Measurements from ENCODE around the gene ABLIM1. TPM values are rescaled to one million over a fixed set of nuclear protein-coding genes. Genes with fewer than 3 reads are reported as not detected.

Gene ABLIM1
- total RNA-seq, 3 donors from 2014 or later (not counting 1 experiment from before 2014, with no cell fraction given) = 71.9 to 118 (median 73.5) TPM

GRCh38 chr10:114507449-114507848, 150.6 kb downstream of the ABLIM1 start:
- H3K4me1 Mint-ChIP-seq = peaks cover 52 to 53% of the 10 kb centered on the region in 2 donors
- Histone ChIP-seq H3K27me3 (ENCODE audit: control insufficient read depth, insufficient read depth, low read length) (no peaks in the 10 kb centered on the region), H3K27ac (ENCODE audit: low read length) (no peak overlapping the region), H3K4me3 (ENCODE audit: low read length) (no peak overlapping the region), H3K36me3 (ENCODE audit: control insufficient read depth, insufficient read depth, low read length) (no peaks in the 10 kb centered on the region), H3K4me1 (ENCODE audit: control insufficient read depth, insufficient read depth, low read length) (peaks cover 15% of the 10 kb centered on the region), H3K9me3 (ENCODE audit: control insufficient read depth, insufficient read depth, low read length) (no peaks in the 10 kb centered on the region)
- no peak for TF ChIP-seq CTCF (IDR thresholded peaks at IDR 0.05)
- intact Hi-C loops (cut with micrococcal nuclease) = no loop called here
- no peaks in the 10 kb centered on the region for H3K27me3 Mint-ChIP-seq (ENCODE audit: low read depth in 2 of 2)
- H3K27ac Mint-ChIP-seq = no peak overlapping the region
- no peaks in the 10 kb centered on the region for H3K36me3 Mint-ChIP-seq
- H3K9me3 Mint-ChIP-seq = no peaks in the 10 kb centered on the region
- no peak for DNase-seq
- H3K4me3 Mint-ChIP-seq = no peak overlapping the region
- no peak for ATAC-seq
- 68% methylated on average over 4 of the region's 4 CpGs for WGBS (ENCODE audit: insufficient coverage)

- intact Hi-C loops (cut with micrococcal nuclease) = no loop called here
- H3K27ac Mint-ChIP-seq = no peak overlapping the region
- no peak for DNase-seq
- Histone ChIP-seq H3K4me1 (ENCODE audit: control insufficient read depth, insufficient read depth, low read length) (peaks cover 17% of the 10 kb centered on the region), H3K36me3 (ENCODE audit: control insufficient read depth, insufficient read depth, low read length) (no peaks in the 10 kb centered on the region), H3K4me3 (ENCODE audit: low read length) (no peak overlapping the region), H3K27me3 (ENCODE audit: control insufficient read depth, insufficient read depth, low read length) (no peaks in the 10 kb centered on the region), H3K9me3 (ENCODE audit: control insufficient read depth, insufficient read depth, low read length) (no peaks in the 10 kb centered on the region), H3K27ac (ENCODE audit: low read length) (no peak overlapping the region)
- no peaks in the 10 kb centered on the region for H3K36me3 Mint-ChIP-seq
- H3K4me3 Mint-ChIP-seq = no peak overlapping the region
- peaks cover 51 to 52% of the 10 kb centered on the region in 2 donors for H3K4me1 Mint-ChIP-seq
- H3K27me3 Mint-ChIP-seq (ENCODE audit: low read depth in 2 of 2) = no peaks in the 10 kb centered on the region
- no peaks in the 10 kb centered on the region for H3K9me3 Mint-ChIP-seq
- WGBS (ENCODE audit: insufficient coverage) = 85% methylated on average over 3 of the region's 3 CpGs
- no peak for ATAC-seq
- TF ChIP-seq CTCF (IDR thresholded peaks at IDR 0.05) = no peak
Measured at GRCh38 chr10:114506871-114507385, 151.1 kb downstream of the ABLIM1 start.

GRCh38 chr10:114504769-114505579, 153.1 kb downstream of the ABLIM1 start:
- Histone ChIP-seq H3K27me3 (ENCODE audit: control insufficient read depth, insufficient read depth, low read length) (no peaks in the 10 kb centered on the region), H3K4me1 (ENCODE audit: control insufficient read depth, insufficient read depth, low read length) (peaks cover 22% of the 10 kb centered on the region), H3K4me3 (ENCODE audit: low read length) (no peak overlapping the region), H3K9me3 (ENCODE audit: control insufficient read depth, insufficient read depth, low read length) (no peaks in the 10 kb centered on the region), H3K27ac (ENCODE audit: low read length) (no peak overlapping the region), H3K36me3 (ENCODE audit: control insufficient read depth, insufficient read depth, low read length) (no peaks in the 10 kb centered on the region)
- Mint-ChIP-seq H3K36me3 (no peaks in the 10 kb centered on the region), H3K4me3 (no peak overlapping the region), H3K9me3 (no peaks in the 10 kb centered on the region), H3K27me3 (ENCODE audit: low read depth in 2 of 2) (no peaks in the 10 kb centered on the region), H3K4me1 (peaks cover 52 to 61% of the 10 kb centered on the region in 2 donors), H3K27ac (peak overlapping the region in 1 of 2 donors; percentile 22)
- 95% methylated on average over 2 of the region's 3 CpGs for WGBS (ENCODE audit: insufficient coverage)
- intact Hi-C loops (cut with micrococcal nuclease) = no loop called here
- no peak for DNase-seq
- TF ChIP-seq CTCF (IDR thresholded peaks at IDR 0.05) = no peak
- no peak for ATAC-seq

Measured in natural killer cell (primary cell).